ENCODE data around the gene ZNF24. TPM values are rescaled to one million over a fixed set of nuclear protein-coding genes. Genes with fewer than 3 reads are reported as not detected.

The ZNF24 gene
- total RNA-seq, 2 donors from 2014 or later, result 27.5 to 33.9 TPM

GRCh38 chr18:35322486-35323458 is 21.4 kb downstream of the ZNF24 start:
- H3K4me1 ChIP-seq, result no peaks in the 10 kb centered on the region
- no peak overlapping the region for H3K27ac ChIP-seq
- H3K36me3 ChIP-seq, result no peaks in the 10 kb centered on the region
- H3K4me3 ChIP-seq, result no peak overlapping the region
- no peak for TF ChIP-seq CTCF (IDR thresholded peaks at IDR 0.05)
- H3K27me3 ChIP-seq, result no peaks in the 10 kb centered on the region
- no peaks in the 10 kb centered on the region for H3K9me3 ChIP-seq
- no peak for DNase-seq (ENCODE audit: low spot score)

GRCh38 chr18:35311496-35311895 is 32.7 kb downstream of the ZNF24 start:
- Histone ChIP-seq H3K4me1 (no peaks in the 10 kb centered on the region), H3K9me3 (peaks cover 24 to 43% of the 10 kb centered on the region in 2 donors), H3K4me3 (no peak overlapping the region), H3K27me3 (no peaks in the 10 kb centered on the region), H3K36me3 (peaks cover 17% of the 10 kb centered on the region), H3K27ac (peak overlapping the region in 1 of 2 donors; percentile 12)
- DNase-seq (ENCODE audit: low spot score), result no peak
- no peak for TF ChIP-seq CTCF (IDR thresholded peaks at IDR 0.05)

- DNase-seq (ENCODE audit: low spot score), result no peak
- no peaks in the 10 kb centered on the region for H3K27me3 ChIP-seq
- H3K36me3 ChIP-seq, result peaks cover 38% of the 10 kb centered on the region
- no peaks in the 10 kb centered on the region for H3K4me1 ChIP-seq
- no peak overlapping the region for H3K27ac ChIP-seq
- TF ChIP-seq CTCF (IDR thresholded peaks at IDR 0.05), result no peak
- peaks cover 36 to 87% of the 10 kb centered on the region in 2 donors for H3K9me3 ChIP-seq
- no peak overlapping the region for H3K4me3 ChIP-seq
Observed at GRCh38 chr18:35306588-35307250, 37.5 kb downstream of the ZNF24 start.

- no peak for DNase-seq (ENCODE audit: low spot score)
- Histone ChIP-seq H3K9me3 (peaks cover 27 to 90% of the 10 kb centered on the region in 2 donors), H3K36me3 (peaks cover 47% of the 10 kb centered on the region)
Observed at GRCh38 chr18:35303610-35304009, 40.6 kb downstream of the ZNF24 start.

GRCh38 chr18:35296060-35296459 is 48.2 kb downstream of the ZNF24 start:
- Histone ChIP-seq H3K4me1 (peaks cover 0 to 38% of the 10 kb centered on the region in 2 donors), H3K27ac (peak overlapping the region; percentile 40 to 73), H3K36me3 (peaks cover 14% of the 10 kb centered on the region), H3K4me3 (no peak overlapping the region), H3K27me3 (no peaks in the 10 kb centered on the region), H3K9me3 (peaks cover 0 to 20% of the 10 kb centered on the region in 2 donors)
- no peak for DNase-seq (ENCODE audit: low spot score)
- TF ChIP-seq CTCF (IDR thresholded peaks at IDR 0.05), result no peak

More at GRCh38 chr18:35303610-35304009, 40.6 kb downstream of the ZNF24 start:
- TF ChIP-seq CTCF (IDR thresholded peaks at IDR 0.05), result no peak
- no peak overlapping the region for H3K4me3 ChIP-seq
- no peaks in the 10 kb centered on the region for H3K27me3 ChIP-seq
- H3K27ac ChIP-seq, result peak overlapping the region in 1 of 2 donors; percentile 27
- H3K4me1 ChIP-seq, result no peaks in the 10 kb centered on the region

Data from right atrium auricular region (tissue), 2 donors.